NCI-H748 treated with DMSO at 0.1 percent for 48 hours (cell line): Measurements from ENCODE around the gene CFAP61.
"Not testable (repeated sequence)": the region's sequence is repeated elsewhere in the genome, so short reads cannot be mapped to it uniquely, and the experiment has no call there.

Experiments
- DNase-seq: peaks from one replicate; lab custom pipeline; 2025; lab: John Stamatoyannopoulos, UW

The CFAP61 gene

GRCh38 chr20:20052074-20052970, at the start of gene CFAP61, which contains the start of gene CRNKL1:
CFAP61 (plus strand) TSS chr20:20052532; CDS start chr20:20056654, 4,122 bp downstream.
CRNKL1 (minus strand) TSS chr20:20052466; CDS start chr20:20052342, 124 bp downstream.
- DNase-seq: peak; percentile 99

GRCh38 chr20:20003031-20003954, 49.0 kb upstream of the CFAP61 start:
- DNase-seq: no peak

- not testable (repeated sequence) for DNase-seq
Observed at GRCh38 chr20:20003955-20004322, 48.4 kb upstream of the CFAP61 start.

GRCh38 chr20:20005342-20005741, 47.0 kb upstream of the CFAP61 start:
- no peak for DNase-seq

- no peak for DNase-seq
Observed at GRCh38 chr20:20009784-20010253, 42.5 kb upstream of the CFAP61 start.

- DNase-seq: peak; percentile 71
Observed at GRCh38 chr20:20010639-20011500, 41.5 kb upstream of the CFAP61 start.

- no peak for DNase-seq
Observed at GRCh38 chr20:20012541-20012940, 39.8 kb upstream of the CFAP61 start.

- DNase-seq: peak; percentile 71
Observed at GRCh38 chr20:20014659-20015058, 37.7 kb upstream of the CFAP61 start.

- DNase-seq: peak; percentile 92
Observed at GRCh38 chr20:20017001-20017843, 35.1 kb upstream of the CFAP61 start, which contains the start of gene NAA20. NAA20 (plus strand) TSS chr20:20017362; CDS start chr20:20017397, 35 bp downstream.

GRCh38 chr20:20017844-20018185, 34.5 kb upstream of the CFAP61 start:
- no peak for DNase-seq

GRCh38 chr20:20018366-20018765, 34.0 kb upstream of the CFAP61 start:
- DNase-seq: no peak

GRCh38 chr20:20019123-20019522, 33.2 kb upstream of the CFAP61 start:
- no peak for DNase-seq

GRCh38 chr20:20020908-20021307, 31.4 kb upstream of the CFAP61 start:
- DNase-seq: no peak

- no peak for DNase-seq
Observed at GRCh38 chr20:20021835-20022234, 30.5 kb upstream of the CFAP61 start.

GRCh38 chr20:20022498-20022897, 29.8 kb upstream of the CFAP61 start:
- DNase-seq: no peak

- DNase-seq: no peak
Observed at GRCh38 chr20:20023395-20023794, 28.9 kb upstream of the CFAP61 start.

GRCh38 chr20:20024942-20025341, 27.4 kb upstream of the CFAP61 start:
- no peak for DNase-seq

- DNase-seq: no peak
Observed at GRCh38 chr20:20027284-20027683, 25.0 kb upstream of the CFAP61 start.

GRCh38 chr20:20031790-20032189, 20.5 kb upstream of the CFAP61 start:
- DNase-seq: no peak

- DNase-seq: no peak
Observed at GRCh38 chr20:20034486-20034885, 17.8 kb upstream of the CFAP61 start.

- no peak for DNase-seq
Observed at GRCh38 chr20:20036756-20037155, 15.6 kb upstream of the CFAP61 start.
